Astrocyte (in vitro differentiated cells and primary cell): ENCODE measurements around the gene AMPD3.

Experiments
- CTCF ChIP-seq: IDR thresholded peaks from 2 replicates; pipeline ENCODE4 v1.5.1; 2011; ENCODE audit warnings: low read depth, mild to moderate bottlenecking, inconsistent platforms, low read length, moderate library complexity; ENCODE audit not compliant: insufficient read depth
- EZH2 ChIP-seq: IDR thresholded peaks from 2 replicates; pipeline ENCODE4 v1.6.1; 2012; ENCODE audit warnings: mild to moderate bottlenecking, low read length, inconsistent platforms; ENCODE audit not compliant: insufficient read depth

- TF ChIP-seq EZH2 = peak; percentile 56
- peak; percentile 39 for TF ChIP-seq CTCF
These were observed 4.3 kb upstream of the AMPD3 start for GRCh38 chr11:10450462-10451425.
